Lung (tissue), 12 donors: Measurements from ENCODE around the gene RALBP1. TPM values are rescaled to one million over a fixed set of nuclear protein-coding genes. Genes with fewer than 3 reads are reported as not detected.

Experiments
- ATAC-seq: fragments of 200-7000 bp; cut with Tn5 transposase; one replicate; pipeline ENCODE4 v1.9.1; 2020; ENCODE audit warnings: moderate number of reproducible peaks; ENCODE audit not compliant: insufficient read depth, low FRiP score
- DNase-seq, 3 donors: peaks; one replicate each; pipeline ENCODE4 v3.0.0-alpha.2; 2013 to 2017
- H3K27ac ChIP-seq, 2 donors: one replicate each; pipeline ENCODE4 v1.5.1; 2013; ENCODE audit warnings: mild to moderate bottlenecking in 2 of 2, moderate library complexity in 2 of 2, control low read depth in 1 of 2, inconsistent platforms in 1 of 2, low read depth in 1 of 2, low read length in 1 of 2
- H3K27me3 ChIP-seq, 3 donors: one replicate each; pipeline ENCODE4 v1.5.1; 2013; ENCODE audit warnings: low read length in 2 of 3; ENCODE audit not compliant: control insufficient read depth in 3 of 3, insufficient read depth in 3 of 3
- H3K36me3 ChIP-seq, 4 donors: one replicate each; pipeline ENCODE4 v1.5.1; 2013; ENCODE audit warnings: low read length in 4 of 4, mild to moderate bottlenecking in 1 of 4, moderate library complexity in 1 of 4; ENCODE audit not compliant: control insufficient read depth in 4 of 4, insufficient read depth in 4 of 4
- H3K4me1 ChIP-seq, 5 donors: one replicate each; pipeline ENCODE4 v1.5.1; 2013; ENCODE audit warnings: low read length in 5 of 5, mild to moderate bottlenecking in 2 of 5, moderate library complexity in 1 of 5; ENCODE audit not compliant: control insufficient read depth in 5 of 5, insufficient read depth in 5 of 5
- H3K4me3 ChIP-seq: one replicate; pipeline ENCODE4 v1.5.1; 2013; ENCODE audit warnings: mild to moderate bottlenecking, control low read depth, moderate library complexity
- H3K9ac ChIP-seq, 2 donors: one replicate each; pipeline ENCODE4 v1.5.1; 2013; ENCODE audit warnings: low read length in 2 of 2, control low read depth in 1 of 2; ENCODE audit not compliant: insufficient read depth in 1 of 2
- H3K9me3 ChIP-seq, 4 donors: one replicate each; pipeline ENCODE4 v1.5.1; 2013; ENCODE audit warnings: low read length in 3 of 4, mild to moderate bottlenecking in 1 of 4, moderate library complexity in 1 of 4; ENCODE audit not compliant: control insufficient read depth in 4 of 4, insufficient read depth in 3 of 4
- WGBS, 2 donors: extraction: QIAGEN DNeasy Blood & Tissue Kit; methylation state at CpG; one replicate each; pipeline ENCODE4 v1.1.7; 2013; 5-methylcytosine and 5-hydroxymethylcytosine counted together
- polyA plus RNA-seq, 2 donors: library from polyadenylated mRNA; stranded (reverse); fragments of 200-250 nt; gene quantifications; one replicate each; pipeline ENCODE4 v1.2.1, GENCODE V29; 2013
- total RNA-seq, 2 donors: library from RNA; depleted of rRNA in 1 of 2; stranded (reverse); fragments of >200 nt in 1 of 2; gene quantifications; one replicate each; pipeline ENCODE4 v1.2.1, GENCODE V29; 2014 to 2021
- TF ChIP-seq, protein P1 (sequence below): IDR thresholded peaks from 2 replicates; pipeline ENCODE4 v1.5.1; 2012; ENCODE audit warnings: mild to moderate bottlenecking; ENCODE audit errors: control extremely low read depth, extremely low read depth
- donor health status: control.
- donor health status: control.
- donor health status: Bipolar disorder and iron deficiency.
- donor health status: healthy.
- donor health status: DM: yes; HTN: yes; CAD: no.

Gene RALBP1
- total and polyA plus RNA-seq, 4 donors, result 19.8 to 58.2 (median 33.5) TPM

GRCh38 chr18:9519399-9519798 is 44.1 kb downstream of the RALBP1 start:
- 75 to 84% methylated on average over 1 of the region's 1 CpG for WGBS, 2 donors
- TF ChIP-seq, protein P1, sequence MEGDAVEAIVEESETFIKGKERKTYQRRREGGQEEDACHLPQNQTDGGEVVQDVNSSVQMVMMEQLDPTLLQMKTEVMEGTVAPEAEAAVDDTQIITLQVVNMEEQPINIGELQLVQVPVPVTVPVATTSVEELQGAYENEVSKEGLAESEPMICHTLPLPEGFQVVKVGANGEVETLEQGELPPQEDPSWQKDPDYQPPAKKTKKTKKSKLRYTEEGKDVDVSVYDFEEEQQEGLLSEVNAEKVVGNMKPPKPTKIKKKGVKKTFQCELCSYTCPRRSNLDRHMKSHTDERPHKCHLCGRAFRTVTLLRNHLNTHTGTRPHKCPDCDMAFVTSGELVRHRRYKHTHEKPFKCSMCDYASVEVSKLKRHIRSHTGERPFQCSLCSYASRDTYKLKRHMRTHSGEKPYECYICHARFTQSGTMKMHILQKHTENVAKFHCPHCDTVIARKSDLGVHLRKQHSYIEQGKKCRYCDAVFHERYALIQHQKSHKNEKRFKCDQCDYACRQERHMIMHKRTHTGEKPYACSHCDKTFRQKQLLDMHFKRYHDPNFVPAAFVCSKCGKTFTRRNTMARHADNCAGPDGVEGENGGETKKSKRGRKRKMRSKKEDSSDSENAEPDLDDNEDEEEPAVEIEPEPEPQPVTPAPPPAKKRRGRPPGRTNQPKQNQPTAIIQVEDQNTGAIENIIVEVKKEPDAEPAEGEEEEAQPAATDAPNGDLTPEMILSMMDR, result no peak
- no peaks in the 10 kb centered on the region for H3K4me1 ChIP-seq
- H3K27me3 ChIP-seq, result no peaks in the 10 kb centered on the region
- no peak overlapping the region for H3K9ac ChIP-seq
- ATAC-seq (no peak), DNase-seq (no peak)
- no peaks in the 10 kb centered on the region for H3K9me3 ChIP-seq
- H3K27ac ChIP-seq, result no peak overlapping the region
- H3K4me3 ChIP-seq, result no peak overlapping the region
- H3K36me3 ChIP-seq, result peaks cover 3 to 17% (median 8%) of the 10 kb centered on the region in 4 donors

DNA sequence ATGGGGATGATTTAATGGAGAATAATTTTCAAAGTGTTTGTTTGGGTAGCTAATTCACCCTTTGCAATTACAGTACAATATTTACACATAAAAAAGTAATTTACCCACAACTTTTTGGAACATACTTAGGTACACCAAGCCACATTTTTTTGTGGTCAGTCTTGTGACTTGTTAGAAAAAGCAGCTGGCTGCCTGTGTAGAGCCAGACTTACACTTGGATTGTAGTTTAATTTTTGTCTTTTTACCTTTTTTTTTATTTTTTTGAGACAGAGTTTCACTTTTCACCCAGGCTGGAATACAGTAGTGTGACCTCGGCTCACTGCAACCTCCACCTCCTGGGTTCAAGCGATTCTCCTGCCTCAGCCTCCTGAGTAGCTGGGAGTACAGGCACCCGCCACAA is 45.4 kb downstream of the RALBP1 start:
- no peaks in the 10 kb centered on the region for H3K9me3 ChIP-seq
- H3K4me1 ChIP-seq, result no peaks in the 10 kb centered on the region
- DNase-seq, result peak in 1 of 3 donors; percentile 20
- no peak overlapping the region for H3K4me3 ChIP-seq
- no peaks in the 10 kb centered on the region for H3K27me3 ChIP-seq
- peaks cover 7 to 17% (median 13%) of the 10 kb centered on the region in 4 donors for H3K36me3 ChIP-seq
- 88 to 91% methylated on average over 3 of the region's 3 CpGs for WGBS, 2 donors
- no peak overlapping the region for H3K27ac ChIP-seq
- TF ChIP-seq, protein P1, result no peak
- no peak for ATAC-seq
- H3K9ac ChIP-seq, result no peak overlapping the region

DNA sequence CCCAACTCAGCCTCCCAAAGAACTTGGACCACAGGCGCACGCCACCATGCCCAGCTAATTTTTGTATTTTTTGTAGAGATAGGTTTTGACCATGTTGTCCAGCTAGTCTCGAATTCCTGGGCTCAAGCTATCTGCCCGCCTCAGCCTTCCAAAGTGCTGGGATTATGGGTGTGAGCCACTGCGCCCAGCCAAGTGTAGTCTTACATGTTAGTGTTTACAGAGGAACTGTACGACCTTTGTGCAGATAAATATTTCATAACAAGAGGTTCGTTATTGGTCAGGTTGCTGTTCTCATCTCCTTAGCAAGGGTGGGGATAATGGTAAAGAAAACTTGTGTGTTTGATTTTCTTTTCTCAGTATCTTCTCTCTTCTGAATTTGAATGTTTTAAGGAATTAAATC is 46.5 kb downstream of the RALBP1 start:
- DNase-seq (no peak), ATAC-seq (no peak)
- Histone ChIP-seq H3K9ac (no peak overlapping the region), H3K36me3 (peaks cover 7 to 24% (median 14%) of the 10 kb centered on the region in 4 donors), H3K27ac (no peak overlapping the region), H3K4me3 (no peak overlapping the region), H3K9me3 (no peaks in the 10 kb centered on the region), H3K4me1 (no peaks in the 10 kb centered on the region), H3K27me3 (no peaks in the 10 kb centered on the region)
- WGBS, 2 donors, result 87 to 91% methylated on average over 7 of the region's 7 CpGs
- TF ChIP-seq, protein P1, result no peak

DNA sequence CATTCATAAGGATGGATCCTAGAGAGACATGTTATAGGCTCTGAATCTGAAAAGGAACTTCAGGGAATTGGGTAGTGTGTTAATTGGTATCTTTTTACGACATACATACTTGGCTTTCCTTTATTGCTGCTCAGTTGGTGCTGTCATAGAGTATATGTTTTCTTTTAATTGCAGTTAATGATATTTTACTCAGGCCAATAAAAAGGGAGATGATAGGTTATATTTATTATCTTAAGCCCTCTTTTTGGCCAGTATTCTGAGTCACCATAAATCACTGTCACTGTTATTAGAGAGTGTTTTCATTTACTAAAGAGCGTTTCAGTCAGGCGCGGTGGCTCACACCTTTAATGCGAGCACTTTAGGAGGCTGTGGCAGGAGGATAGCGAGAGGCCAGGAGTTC is 47.6 kb downstream of the RALBP1 start:
- DNase-seq, result no peak
- H3K4me1 ChIP-seq, result no peaks in the 10 kb centered on the region
- H3K27ac ChIP-seq, result no peak overlapping the region
- H3K36me3 ChIP-seq, result peaks cover 7 to 23% (median 13%) of the 10 kb centered on the region in 4 donors
- no peak overlapping the region for H3K9ac ChIP-seq
- TF ChIP-seq, protein P1, result no peak
- no peaks in the 10 kb centered on the region for H3K27me3 ChIP-seq
- no peak for ATAC-seq
- no peak overlapping the region for H3K4me3 ChIP-seq
- 90 to 96% methylated on average over 6 of the region's 6 CpGs for WGBS, 2 donors
- H3K9me3 ChIP-seq, result no peaks in the 10 kb centered on the region
